ENCODE measurements around the gene UNC79.

UNC79 gene

GRCh38 chr14:93496856-93497741, 66.4 kb downstream of the UNC79 start:
- H3K36me3 ChIP-seq (ENCODE audit: low read length) = no peaks in the 10 kb centered on the region
- TF ChIP-seq CTCF (IDR thresholded peaks at IDR 0.05; ENCODE audit: insufficient read depth, low read length, poor library complexity, severe bottlenecking) (no peak), EZH2phosphoT487 (conservative IDR thresholded peaks at IDR 0.05; ENCODE audit: low read length) (no peak)
- H3K79me2 ChIP-seq (ENCODE audit: insufficient read depth, low read length) = no peaks in the 10 kb centered on the region
- no peak overlapping the region for H3K9ac ChIP-seq (ENCODE audit: low read length)
- H3K4me2 ChIP-seq (ENCODE audit: low read depth, low read length, poor library complexity, severe bottlenecking) = no peak overlapping the region
- no peaks in the 10 kb centered on the region for H3K27me3 ChIP-seq (ENCODE audit: low read length)
- no peak overlapping the region for H2AFZ ChIP-seq (ENCODE audit: low read depth, low read length, severe bottlenecking)
- no peaks in the 10 kb centered on the region for H4K20me1 ChIP-seq (ENCODE audit: low read depth, low read length)
- no peaks in the 10 kb centered on the region for H3K9me3 ChIP-seq (ENCODE audit: insufficient read depth, low read length)
- no peak overlapping the region for H3K27ac ChIP-seq (ENCODE audit: low read depth, low read length)
- H3K9me2 ChIP-seq (replicated peaks; ENCODE audit: insufficient read depth, low read length) = no peaks in the 10 kb centered on the region
- no peak overlapping the region for H3K4me3 ChIP-seq (ENCODE audit: insufficient read depth, low read length, poor library complexity, severe bottlenecking)
- H3F3A ChIP-seq (ENCODE audit: insufficient read depth) = no peaks in the 10 kb centered on the region

GRCh38 chr14:93510056-93510455, 79.3 kb downstream of the UNC79 start:
- Histone ChIP-seq H3K4me3 (ENCODE audit: insufficient read depth, low read length, poor library complexity, severe bottlenecking) (no peak overlapping the region), H3F3A (ENCODE audit: insufficient read depth) (no peaks in the 10 kb centered on the region), H3K4me2 (ENCODE audit: low read depth, low read length, poor library complexity, severe bottlenecking) (no peak overlapping the region), H3K9me2 (replicated peaks; ENCODE audit: insufficient read depth, low read length) (no peaks in the 10 kb centered on the region), H4K20me1 (ENCODE audit: low read depth, low read length) (no peaks in the 10 kb centered on the region), H3K27ac (ENCODE audit: low read depth, low read length) (no peak overlapping the region), H3K9me3 (ENCODE audit: insufficient read depth, low read length) (no peaks in the 10 kb centered on the region), H3K79me2 (ENCODE audit: insufficient read depth, low read length) (no peaks in the 10 kb centered on the region), H3K9ac (ENCODE audit: low read length) (no peak overlapping the region), H3K36me3 (ENCODE audit: low read length) (no peaks in the 10 kb centered on the region), H2AFZ (ENCODE audit: low read depth, low read length, severe bottlenecking) (no peak overlapping the region), H3K27me3 (ENCODE audit: low read length) (no peaks in the 10 kb centered on the region; the same call in 1 of the 2 replicates)
- TF ChIP-seq EZH2phosphoT487 (conservative IDR thresholded peaks at IDR 0.05; ENCODE audit: low read length) (no peak), CTCF (IDR thresholded peaks at IDR 0.05; ENCODE audit: insufficient read depth, low read length, poor library complexity, severe bottlenecking) (no peak)

- Histone ChIP-seq H4K20me1 (ENCODE audit: low read depth, low read length) (no peaks in the 10 kb centered on the region), H3K27me3 (ENCODE audit: low read length) (no peaks in the 10 kb centered on the region; the same call in 1 of the 2 replicates), H3K27ac (ENCODE audit: low read depth, low read length) (no peak overlapping the region)
Measured at GRCh38 chr14:93511001-93511400, 80.3 kb downstream of the UNC79 start.

More at GRCh38 chr14:93511001-93511400, 80.3 kb downstream of the UNC79 start:
- no peaks in the 10 kb centered on the region for H3K9me2 ChIP-seq (replicated peaks; ENCODE audit: insufficient read depth, low read length)
- H2AFZ ChIP-seq (ENCODE audit: low read depth, low read length, severe bottlenecking) = no peak overlapping the region
- H3F3A ChIP-seq (ENCODE audit: insufficient read depth) = no peaks in the 10 kb centered on the region
- no peak overlapping the region for H3K9ac ChIP-seq (ENCODE audit: low read length)
- H3K4me3 ChIP-seq (ENCODE audit: insufficient read depth, low read length, poor library complexity, severe bottlenecking) = no peak overlapping the region
- H3K36me3 ChIP-seq (ENCODE audit: low read length) = no peaks in the 10 kb centered on the region
- H3K9me3 ChIP-seq (ENCODE audit: insufficient read depth, low read length) = no peaks in the 10 kb centered on the region
- H3K4me2 ChIP-seq (ENCODE audit: low read depth, low read length, poor library complexity, severe bottlenecking) = no peak overlapping the region
- H3K79me2 ChIP-seq (ENCODE audit: insufficient read depth, low read length) = no peaks in the 10 kb centered on the region
- no peak for TF ChIP-seq EZH2phosphoT487 (conservative IDR thresholded peaks at IDR 0.05; ENCODE audit: low read length)
- no peak for TF ChIP-seq CTCF (IDR thresholded peaks at IDR 0.05; ENCODE audit: insufficient read depth, low read length, poor library complexity, severe bottlenecking)
